ENCODE data around the gene GAB2. TPM values are rescaled to one million over a fixed set of nuclear protein-coding genes. Genes with fewer than 3 reads are reported as not detected.
A peak's percentile ranks its signal among the peaks of the same experiment; 100 is the strongest.

GAB2 gene
- total and polyA plus RNA-seq, 2 experiments from 2014 or later = 4.9 to 10.2 TPM

DNA sequence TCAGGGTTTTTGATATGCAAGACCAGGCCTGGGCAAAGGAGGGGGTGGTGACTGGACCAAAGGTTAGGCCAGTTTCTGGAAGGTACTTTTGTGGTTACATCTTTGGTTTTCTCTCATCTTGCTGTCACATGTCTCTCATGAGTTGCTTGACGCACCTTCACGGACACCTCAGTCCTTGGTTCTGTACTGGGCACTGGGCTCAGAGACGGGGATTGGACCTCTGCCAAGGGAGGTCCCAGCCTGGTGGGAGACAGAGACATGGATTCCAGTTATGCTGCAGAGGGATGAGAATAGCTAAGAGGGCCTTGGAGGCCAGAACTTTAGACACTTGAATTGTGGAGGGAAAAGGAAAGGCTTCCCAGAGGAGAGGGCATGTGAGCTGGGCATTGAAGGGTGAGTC lies 227.2 kb downstream of the GAB2 start:
- 86% methylated on average over 3 of the region's 3 CpGs for WGBS (ENCODE audit: low lambda C conversion rate, missing lambda C conversion rate)
- no peak for TF ChIP-seq EZH2 (IDR thresholded peaks at IDR 0.05; ENCODE audit: borderline replicate concordance)
- no peak for DNase-seq (ENCODE audit: low spot score)
- Histone ChIP-seq H3K4me1 (ENCODE audit: insufficient read depth) (peaks cover 35% of the 10 kb centered on the region), H2AFZ (no peak overlapping the region), H3K27ac (no peak overlapping the region), H3K4me3 (no peak overlapping the region), H3K36me3 (replicated peaks; ENCODE audit: insufficient read depth, low read depth) (no peaks in the 10 kb centered on the region), H3K4me2 (peak overlapping the region; percentile 93), H4K20me1 (ENCODE audit: insufficient read depth, poor library complexity, severe bottlenecking) (peaks cover 2% of the 10 kb centered on the region), H3K9me2 (replicated peaks; ENCODE audit: insufficient read depth) (no peaks in the 10 kb centered on the region), H3K9me3 (ENCODE audit: low read depth) (no peaks in the 10 kb centered on the region), H3K27me3 (no peaks in the 10 kb centered on the region), H3K79me2 (peaks cover 65% of the 10 kb centered on the region)

DNA sequence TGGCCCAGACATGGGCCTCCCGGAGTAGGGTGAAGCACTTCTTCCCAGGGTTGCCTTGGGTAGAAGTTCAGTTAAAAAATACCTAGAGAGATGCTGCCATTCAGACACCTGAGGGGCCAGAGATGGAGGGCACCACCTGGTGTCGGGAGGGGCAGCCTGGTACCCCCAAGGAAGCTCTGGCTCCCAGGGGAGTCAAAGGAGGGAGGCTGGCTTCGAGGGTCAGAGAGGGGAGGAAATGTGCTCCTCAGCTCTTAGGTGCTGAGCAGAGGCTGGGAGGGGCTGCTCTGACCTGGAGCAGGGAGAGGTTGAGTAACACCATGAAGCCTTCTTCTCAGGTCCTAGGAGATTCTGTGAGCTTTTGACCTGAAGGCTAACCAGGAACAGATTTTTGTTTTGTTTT lies 227.8 kb downstream of the GAB2 start:
- no peak for TF ChIP-seq EZH2phosphoT487 (IDR thresholded peaks at IDR 0.05; ENCODE audit: low read depth, severe bottlenecking, unreplicated experiment)
- TF ChIP-seq, protein P1, sequence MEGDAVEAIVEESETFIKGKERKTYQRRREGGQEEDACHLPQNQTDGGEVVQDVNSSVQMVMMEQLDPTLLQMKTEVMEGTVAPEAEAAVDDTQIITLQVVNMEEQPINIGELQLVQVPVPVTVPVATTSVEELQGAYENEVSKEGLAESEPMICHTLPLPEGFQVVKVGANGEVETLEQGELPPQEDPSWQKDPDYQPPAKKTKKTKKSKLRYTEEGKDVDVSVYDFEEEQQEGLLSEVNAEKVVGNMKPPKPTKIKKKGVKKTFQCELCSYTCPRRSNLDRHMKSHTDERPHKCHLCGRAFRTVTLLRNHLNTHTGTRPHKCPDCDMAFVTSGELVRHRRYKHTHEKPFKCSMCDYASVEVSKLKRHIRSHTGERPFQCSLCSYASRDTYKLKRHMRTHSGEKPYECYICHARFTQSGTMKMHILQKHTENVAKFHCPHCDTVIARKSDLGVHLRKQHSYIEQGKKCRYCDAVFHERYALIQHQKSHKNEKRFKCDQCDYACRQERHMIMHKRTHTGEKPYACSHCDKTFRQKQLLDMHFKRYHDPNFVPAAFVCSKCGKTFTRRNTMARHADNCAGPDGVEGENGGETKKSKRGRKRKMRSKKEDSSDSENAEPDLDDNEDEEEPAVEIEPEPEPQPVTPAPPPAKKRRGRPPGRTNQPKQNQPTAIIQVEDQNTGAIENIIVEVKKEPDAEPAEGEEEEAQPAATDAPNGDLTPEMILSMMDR (IDR thresholded peaks at IDR 0.05; ENCODE audit: poor library complexity) = no peak
- no peak for TF ChIP-seq EZH2 (IDR thresholded peaks at IDR 0.05; ENCODE audit: borderline replicate concordance)
- peak overlapping the region; percentile 93 for H3K4me2 ChIP-seq
- H3K27ac ChIP-seq = peak overlapping the region; percentile 50
- peaks cover 2% of the 10 kb centered on the region for H4K20me1 ChIP-seq (ENCODE audit: insufficient read depth, poor library complexity, severe bottlenecking)
- H2AFZ ChIP-seq = no peak overlapping the region
- H3K4me1 ChIP-seq (ENCODE audit: insufficient read depth) = peaks cover 35% of the 10 kb centered on the region
- DNase-seq (ENCODE audit: low spot score) = no peak
- H3K4me3 ChIP-seq = no peak overlapping the region
- H3K27me3 ChIP-seq = no peaks in the 10 kb centered on the region
- 47% methylated on average over 3 of the region's 3 CpGs for WGBS (ENCODE audit: low lambda C conversion rate, missing lambda C conversion rate)
- no peaks in the 10 kb centered on the region for H3K36me3 ChIP-seq (replicated peaks; ENCODE audit: insufficient read depth, low read depth)
- no peaks in the 10 kb centered on the region for H3K9me2 ChIP-seq (replicated peaks; ENCODE audit: insufficient read depth)
- H3K79me2 ChIP-seq = peaks cover 65% of the 10 kb centered on the region
- no peaks in the 10 kb centered on the region for H3K9me3 ChIP-seq (ENCODE audit: low read depth)

DNA sequence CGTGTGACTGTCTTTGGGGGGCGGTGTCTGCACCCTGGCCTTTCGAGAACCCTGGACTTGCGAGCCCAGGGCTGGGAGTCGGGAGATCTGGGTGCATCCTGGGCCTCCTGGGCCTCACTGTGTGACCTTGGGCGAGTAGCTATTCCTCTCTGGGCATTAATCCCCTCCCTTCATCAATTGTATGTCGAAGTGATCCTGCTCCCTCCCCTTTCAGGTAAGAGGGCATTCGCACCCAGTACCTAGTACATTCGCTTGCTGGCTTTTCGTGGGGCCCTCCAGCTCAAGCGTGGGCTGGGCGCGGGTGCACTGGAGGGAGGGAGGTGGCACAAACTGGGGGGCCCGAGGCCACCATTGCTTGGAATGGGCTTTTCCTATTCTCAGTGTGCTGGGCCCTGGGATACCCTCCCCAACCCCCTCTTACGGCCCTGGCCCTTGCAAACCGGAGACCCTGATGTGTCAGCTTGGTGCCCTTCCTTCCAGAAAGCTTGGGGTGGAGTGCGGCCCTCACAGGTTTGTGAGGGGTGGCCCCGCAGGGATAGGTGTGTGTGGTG lies 228.4 kb downstream of the GAB2 start:
- H3K4me2 ChIP-seq = peak overlapping the region; percentile 93
- H3K27me3 ChIP-seq = no peaks in the 10 kb centered on the region
- peak overlapping the region; percentile 50 for H3K27ac ChIP-seq
- peaks cover 29% of the 10 kb centered on the region for H3K4me1 ChIP-seq (ENCODE audit: insufficient read depth)
- DNase-seq (ENCODE audit: low spot score) = no peak
- no peaks in the 10 kb centered on the region for H3K9me2 ChIP-seq (replicated peaks; ENCODE audit: insufficient read depth)
- H3K4me3 ChIP-seq = peak overlapping the region; percentile 84
- H4K20me1 ChIP-seq (ENCODE audit: insufficient read depth, poor library complexity, severe bottlenecking) = peaks cover 2% of the 10 kb centered on the region
- H3K36me3 ChIP-seq (replicated peaks; ENCODE audit: insufficient read depth, low read depth) = no peaks in the 10 kb centered on the region
- no peaks in the 10 kb centered on the region for H3K9me3 ChIP-seq (ENCODE audit: low read depth)
- H2AFZ ChIP-seq = peak overlapping the region; percentile 94
- H3K79me2 ChIP-seq = peaks cover 68% of the 10 kb centered on the region
- no peak for TF ChIP-seq EZH2 (IDR thresholded peaks at IDR 0.05; ENCODE audit: borderline replicate concordance)
- TF ChIP-seq EZH2phosphoT487 (IDR thresholded peaks at IDR 0.05; ENCODE audit: low read depth, severe bottlenecking, unreplicated experiment) = no peak
- TF ChIP-seq, protein P1 (IDR thresholded peaks at IDR 0.05; ENCODE audit: poor library complexity) = no peak
- WGBS (ENCODE audit: low lambda C conversion rate, missing lambda C conversion rate) = 46% methylated on average over 12 of the region's 18 CpGs

DNA sequence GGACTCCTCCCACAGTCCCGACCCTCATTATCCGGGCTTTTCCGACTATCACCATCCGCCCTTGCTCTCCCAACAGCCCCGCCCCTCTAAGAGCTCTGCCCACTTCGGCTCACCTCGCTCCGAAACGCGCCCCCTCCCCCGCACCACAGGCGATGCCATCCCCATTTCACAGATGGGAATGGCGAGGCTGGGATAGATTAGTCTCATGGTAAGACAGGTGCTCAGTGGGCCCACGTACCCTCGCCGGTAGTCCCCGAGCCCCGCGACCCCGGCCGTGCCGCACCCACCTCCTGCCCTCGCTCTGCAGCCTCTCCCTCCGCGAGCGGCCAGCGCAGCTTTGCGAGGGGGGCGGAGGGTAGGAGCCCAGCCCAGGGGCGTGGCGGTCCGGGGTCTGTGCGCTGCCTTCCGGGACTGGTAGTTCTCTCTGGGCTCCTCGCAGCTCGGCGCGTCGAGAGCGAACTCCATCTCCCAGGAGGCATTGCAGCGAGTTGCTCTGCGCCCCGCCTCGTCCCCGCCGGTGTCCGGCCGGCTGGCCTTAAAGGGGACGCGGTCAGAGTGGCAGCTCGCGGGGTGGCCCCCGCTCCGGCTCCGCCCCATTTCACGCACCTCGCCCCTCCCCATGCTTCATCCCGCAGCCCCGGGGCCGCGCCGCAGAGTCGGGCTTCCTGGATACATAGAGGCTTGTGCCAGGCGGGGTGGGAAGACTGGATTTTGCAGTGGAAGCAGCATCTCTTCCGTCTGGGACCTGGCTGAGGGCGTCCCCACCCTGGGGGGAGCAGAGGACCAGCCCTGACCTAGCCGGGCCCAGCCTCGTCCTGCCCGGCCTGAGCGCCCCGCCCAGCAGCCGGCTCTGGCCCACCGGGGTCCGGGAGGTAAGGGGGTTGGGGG lies 229.1 kb downstream of the GAB2 start, which contains the start of the genes KCTD21 and USP35:
TSS of gene KCTD21 (minus strand) at position 341 of the 888 bp plus-strand sequence. CDS start 14,072 bp downstream, outside the sequence.
TSS of gene USP35 (plus strand) at position 634 of the 888 bp plus-strand sequence. CDS start 7,327 bp downstream, outside the sequence.
- Histone ChIP-seq H3K9me2 (replicated peaks; ENCODE audit: insufficient read depth) (no peaks in the 10 kb centered on the region), H4K20me1 (ENCODE audit: insufficient read depth, poor library complexity, severe bottlenecking) (peaks cover 2% of the 10 kb centered on the region), H3K36me3 (replicated peaks; ENCODE audit: insufficient read depth, low read depth) (no peaks in the 10 kb centered on the region), H3K4me1 (ENCODE audit: insufficient read depth) (peaks cover 29% of the 10 kb centered on the region), H3K4me3 (peak within 1 kb of the TSS; percentile 85), H3K79me2 (peaks cover 70% of the 10 kb centered on the region), H2AFZ (peak within 1 kb of the TSS; percentile 94), H3K9me3 (ENCODE audit: low read depth) (no peaks in the 10 kb centered on the region), H3K27ac (peak within 1 kb of the TSS; percentile 98), H3K27me3 (no peaks in the 10 kb centered on the region), H3K4me2 (peak within 1 kb of the TSS; percentile 93)
- TF ChIP-seq EZH2 (IDR thresholded peaks at IDR 0.05; ENCODE audit: borderline replicate concordance) = no peak
- TF ChIP-seq, protein P1 (IDR thresholded peaks at IDR 0.05; ENCODE audit: poor library complexity) = no peak
- TF ChIP-seq EZH2phosphoT487 (IDR thresholded peaks at IDR 0.05; ENCODE audit: low read depth, severe bottlenecking, unreplicated experiment) = no peak
- peak; percentile 99 for DNase-seq (ENCODE audit: low spot score)
- 2% methylated on average over 43 of the region's 74 CpGs for WGBS (ENCODE audit: low lambda C conversion rate, missing lambda C conversion rate)

Data from hepatocyte (in vitro differentiated cells).